Gastroesophageal sphincter (tissue), 4 donors: ENCODE data around the gene BRIP1. TPM values are rescaled to one million over a fixed set of nuclear protein-coding genes. Genes with fewer than 3 reads are reported as not detected.

Experiments used
- ATAC-seq: fragments of 150-250 bp; one replicate; pipeline ENCODE4 v1.9.1; 2016; ENCODE audit warnings: mild to moderate bottlenecking, moderate library complexity
- H3K27ac ChIP-seq, 4 donors: fragments of 200-600 bp; sonication (generic) in 3 of 4; 1 replicate in 3 of 4; 2 replicates in 1 of 4; pipeline ENCODE4 v1.5.1; 2016 to 2019
- H3K27me3 ChIP-seq: fragments of 200-600 bp; sonication (generic); one replicate; pipeline ENCODE4 v1.5.1; 2019
- H3K36me3 ChIP-seq, 2 donors: fragments of 200-600 bp; sonication (generic); one replicate each; pipeline ENCODE4 v1.5.1; 2019; ENCODE audit warnings: control low read depth in 1 of 2
- H3K4me1 ChIP-seq, 3 donors: fragments of 200-600 bp; sonication (generic); 1 replicate in 2 of 3; 2 replicates in 1 of 3; pipeline ENCODE4 v1.5.1; 2016 to 2019; ENCODE audit warnings: control low read depth in 2 of 3
- H3K4me3 ChIP-seq, 2 donors: fragments of 200-600 bp; sonication (generic); one replicate each; pipeline ENCODE4 v1.5.1; 2019; ENCODE audit warnings: mild to moderate bottlenecking in 1 of 2, moderate library complexity in 1 of 2
- H3K9me3 ChIP-seq, 3 donors: fragments of 200-600 bp; sonication (generic); one replicate each; pipeline ENCODE4 v1.5.1; 2017 to 2019; ENCODE audit warnings: control low read depth in 2 of 3
- EP300 ChIP-seq: sonication (generic); formaldehyde crosslinking; IDR thresholded peaks from one replicate; pipeline ENCODE4 v1.6.1; 2017; ENCODE audit warnings: antibody characterized with exemption, mild to moderate bottlenecking
- POLR2A ChIP-seq, 2 donors: fragments of 450-650 bp; IDR thresholded peaks; one replicate each; pipeline ENCODE4 v1.6.1; 2017; ENCODE audit warnings: antibody characterized with exemption in 2 of 2, mild to moderate bottlenecking in 2 of 2, moderate library complexity in 1 of 2
- POLR2AphosphoS5 ChIP-seq: sonication (generic); formaldehyde crosslinking; IDR thresholded peaks from one replicate; pipeline ENCODE4 v1.6.1; 2017; ENCODE audit warnings: antibody characterized with exemption
- WGBS, 2 donors: methylation state at CpG; one replicate each; pipeline ENCODE4 v1.1.5; 2018; ENCODE audit warnings: low coverage in 1 of 2; 5-methylcytosine and 5-hydroxymethylcytosine counted together
- total RNA-seq, 4 donors: library from RNA; depleted of rRNA; stranded (reverse); fragments of >200 nt; gene quantifications; one replicate each; pipeline ENCODE4 v1.1.0, GENCODE V29; 2016
- TF ChIP-seq, protein P1 (sequence below), 4 experiments: fragments of 200-600 bp in 2 of 4; fragments of 450-650 bp in 2 of 4; sonication (generic) in 1 of 4; IDR thresholded peaks; one replicate each; pipeline ENCODE4 v1.5.1; 2017 to 2019; ENCODE audit warnings: antibody characterized with exemption in 4 of 4, mild to moderate bottlenecking in 2 of 4, moderate library complexity in 2 of 4

BRIP1 gene
- total RNA-seq, 4 donors from 2014 or later, result 0.15 to 1.1 (median 0.29) TPM

DNA sequence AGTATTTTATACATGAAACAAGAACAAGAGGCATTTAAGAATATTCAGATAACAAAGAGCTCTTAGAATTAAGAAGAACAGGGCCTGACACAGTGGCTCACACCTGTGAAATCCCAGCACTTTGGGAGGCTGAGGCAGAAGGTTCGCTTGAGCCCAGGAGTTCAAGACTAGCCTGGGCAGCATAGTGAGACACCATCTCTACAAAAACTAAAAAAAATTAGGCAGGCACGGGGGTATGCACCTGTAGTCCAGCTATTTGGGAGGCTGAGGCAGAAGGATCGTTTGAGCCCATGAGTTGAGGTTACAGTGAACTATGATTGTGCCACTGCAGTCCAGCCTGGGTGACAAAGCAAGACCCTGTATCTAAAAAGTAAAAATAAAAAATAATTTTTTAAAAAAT lies 12.5 kb upstream of the BRIP1 start:
- peaks cover 0 to 85% of the 10 kb centered on the region in 2 donors for H3K36me3 ChIP-seq
- WGBS, 2 donors, result 85 to 100% methylated on average over 1 to 3 of the region's 3 CpGs
- no peak for ATAC-seq
- H3K9me3 ChIP-seq, result no peaks in the 10 kb centered on the region
- H3K27ac ChIP-seq, result no peak overlapping the region
- H3K4me1 ChIP-seq, result no peaks in the 10 kb centered on the region
- no peak for TF ChIP-seq POLR2A (IDR thresholded peaks at IDR 0.05)
- TF ChIP-seq, protein P1, sequence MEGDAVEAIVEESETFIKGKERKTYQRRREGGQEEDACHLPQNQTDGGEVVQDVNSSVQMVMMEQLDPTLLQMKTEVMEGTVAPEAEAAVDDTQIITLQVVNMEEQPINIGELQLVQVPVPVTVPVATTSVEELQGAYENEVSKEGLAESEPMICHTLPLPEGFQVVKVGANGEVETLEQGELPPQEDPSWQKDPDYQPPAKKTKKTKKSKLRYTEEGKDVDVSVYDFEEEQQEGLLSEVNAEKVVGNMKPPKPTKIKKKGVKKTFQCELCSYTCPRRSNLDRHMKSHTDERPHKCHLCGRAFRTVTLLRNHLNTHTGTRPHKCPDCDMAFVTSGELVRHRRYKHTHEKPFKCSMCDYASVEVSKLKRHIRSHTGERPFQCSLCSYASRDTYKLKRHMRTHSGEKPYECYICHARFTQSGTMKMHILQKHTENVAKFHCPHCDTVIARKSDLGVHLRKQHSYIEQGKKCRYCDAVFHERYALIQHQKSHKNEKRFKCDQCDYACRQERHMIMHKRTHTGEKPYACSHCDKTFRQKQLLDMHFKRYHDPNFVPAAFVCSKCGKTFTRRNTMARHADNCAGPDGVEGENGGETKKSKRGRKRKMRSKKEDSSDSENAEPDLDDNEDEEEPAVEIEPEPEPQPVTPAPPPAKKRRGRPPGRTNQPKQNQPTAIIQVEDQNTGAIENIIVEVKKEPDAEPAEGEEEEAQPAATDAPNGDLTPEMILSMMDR (IDR thresholded peaks at IDR 0.05), result no peak
- TF ChIP-seq EP300, result no peak
- H3K27me3 ChIP-seq, result no peaks in the 10 kb centered on the region
- H3K4me3 ChIP-seq, result no peak overlapping the region

DNA sequence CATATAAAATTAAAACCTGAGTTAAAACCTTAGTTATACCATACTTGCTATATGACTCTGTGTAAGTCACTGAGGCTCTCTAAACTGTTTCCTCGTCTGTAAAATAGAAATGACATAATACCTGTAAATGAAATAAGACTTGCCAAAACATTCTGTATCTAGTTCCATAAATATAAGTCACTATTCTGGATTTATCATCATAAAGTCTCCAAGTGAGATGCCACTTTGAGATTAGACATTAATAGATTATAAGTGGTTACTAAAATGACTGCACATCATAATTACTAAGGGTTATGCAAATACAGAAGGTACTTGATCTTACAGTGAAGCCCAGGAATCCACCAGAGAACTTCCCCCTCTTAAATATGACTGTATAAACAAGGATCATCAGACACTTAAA lies 12.0 kb upstream of the BRIP1 start:
- no peak overlapping the region for H3K4me3 ChIP-seq
- H3K36me3 ChIP-seq, result peaks cover 0 to 85% of the 10 kb centered on the region in 2 donors
- ATAC-seq, result no peak
- TF ChIP-seq, protein P1 (IDR thresholded peaks at IDR 0.05), result no peak
- TF ChIP-seq POLR2A (IDR thresholded peaks at IDR 0.05) (no peak), EP300 (no peak), POLR2AphosphoS5 (no peak)
- H3K27me3 ChIP-seq, result no peaks in the 10 kb centered on the region
- H3K9me3 ChIP-seq, result no peaks in the 10 kb centered on the region
- no peak overlapping the region for H3K27ac ChIP-seq
- WGBS, 2 donors, result 71 to 83% methylated on average over 1 of the region's 1 CpG
- no peaks in the 10 kb centered on the region for H3K4me1 ChIP-seq

DNA sequence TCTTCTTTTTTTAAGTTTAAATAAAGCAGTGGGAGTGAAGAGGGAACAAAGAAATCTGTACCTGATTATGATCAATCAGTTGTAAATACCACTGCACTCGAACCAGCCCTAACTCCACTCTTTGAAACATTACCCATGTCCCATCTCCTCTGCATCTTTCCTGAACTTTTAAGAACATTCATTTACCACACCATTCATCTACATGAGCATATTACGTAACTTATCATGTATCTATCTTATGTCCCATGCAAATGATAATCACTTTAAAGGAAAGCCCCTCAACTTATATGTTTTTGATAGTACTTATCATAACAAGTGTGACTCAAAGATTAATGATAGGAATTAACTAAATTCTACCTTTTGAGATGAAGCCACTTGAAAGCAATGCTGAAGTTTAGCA lies 10.7 kb upstream of the BRIP1 start:
- ATAC-seq, result no peak
- H3K36me3 ChIP-seq, result peaks cover 4 to 83% of the 10 kb centered on the region in 2 donors
- no peaks in the 10 kb centered on the region for H3K27me3 ChIP-seq
- no peak overlapping the region for H3K4me3 ChIP-seq
- H3K9me3 ChIP-seq, result no peaks in the 10 kb centered on the region
- H3K27ac ChIP-seq, result no peak overlapping the region
- no peak for TF ChIP-seq EP300
- no peak for TF ChIP-seq POLR2AphosphoS5
- TF ChIP-seq, protein P1 (IDR thresholded peaks at IDR 0.05), result no peak
- TF ChIP-seq POLR2A (IDR thresholded peaks at IDR 0.05), result no peak
- 92 to 94% methylated on average over 2 of the region's 2 CpGs for WGBS, 2 donors
- no peaks in the 10 kb centered on the region for H3K4me1 ChIP-seq

DNA sequence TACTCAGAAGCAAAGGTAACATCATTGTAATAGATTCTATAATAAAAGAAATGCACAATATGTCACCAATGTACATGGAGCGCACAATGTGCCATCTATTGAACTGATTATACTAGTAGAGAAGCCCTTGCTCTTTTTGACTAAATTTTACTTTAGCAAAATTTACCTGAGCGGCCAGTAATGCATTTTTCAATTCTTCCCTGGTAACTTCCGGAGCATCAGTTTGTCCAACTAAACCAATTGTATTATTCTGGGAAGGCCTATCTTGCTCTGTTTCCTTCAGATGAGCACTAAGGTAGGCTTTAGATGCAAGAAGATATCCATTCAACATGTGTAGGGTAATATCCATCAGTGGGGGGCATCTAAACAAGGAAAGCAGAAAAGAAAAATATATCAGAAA lies 8.8 kb upstream of the BRIP1 start:
- H3K27ac ChIP-seq, result no peak overlapping the region
- no peak overlapping the region for H3K4me3 ChIP-seq
- peaks cover 4 to 84% of the 10 kb centered on the region in 2 donors for H3K36me3 ChIP-seq
- WGBS, 2 donors, result 87 to 92% methylated on average over 3 of the region's 3 CpGs
- no peaks in the 10 kb centered on the region for H3K27me3 ChIP-seq
- no peaks in the 10 kb centered on the region for H3K4me1 ChIP-seq
- no peaks in the 10 kb centered on the region for H3K9me3 ChIP-seq
- ATAC-seq, result no peak
- no peak for TF ChIP-seq POLR2A (IDR thresholded peaks at IDR 0.05)
- no peak for TF ChIP-seq POLR2AphosphoS5
- no peak for TF ChIP-seq EP300
- TF ChIP-seq, protein P1 (IDR thresholded peaks at IDR 0.05), result no peak

DNA sequence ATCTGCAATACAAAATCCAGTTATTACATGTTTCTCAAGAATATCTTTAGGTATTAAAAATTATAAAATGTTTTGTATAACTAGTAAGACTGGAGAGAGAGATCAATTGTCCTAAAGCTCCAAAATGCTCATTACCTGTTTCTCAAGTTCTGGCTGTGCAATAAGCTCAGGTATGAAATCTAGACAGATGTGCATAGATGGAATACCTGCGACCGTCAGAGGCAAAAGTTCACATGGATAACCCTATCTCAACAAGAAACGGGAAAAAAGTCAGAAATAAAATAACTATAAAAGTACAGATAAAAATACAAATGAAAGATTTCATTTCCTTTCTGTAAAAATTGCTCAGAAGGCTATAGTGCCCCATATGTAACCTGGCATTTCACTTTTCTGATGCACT lies 5.8 kb upstream of the BRIP1 start:
- Histone ChIP-seq H3K27ac (no peak overlapping the region), H3K36me3 (peaks cover 4 to 65% of the 10 kb centered on the region in 2 donors), H3K9me3 (no peaks in the 10 kb centered on the region), H3K27me3 (no peaks in the 10 kb centered on the region), H3K4me3 (no peak overlapping the region), H3K4me1 (peaks cover 0 to 2% (median 0%) of the 10 kb centered on the region in 3 donors)
- no peak for ATAC-seq
- 91 to 100% methylated on average over 3 of the region's 3 CpGs for WGBS, 2 donors
- TF ChIP-seq POLR2A (IDR thresholded peaks at IDR 0.05), result no peak
- TF ChIP-seq POLR2AphosphoS5, result no peak
- TF ChIP-seq, protein P1 (IDR thresholded peaks at IDR 0.05), result no peak
- no peak for TF ChIP-seq EP300
